SU-DHL-6 (cell line): Measurements from ENCODE around the gene SPINT3.

Experiments used
- CTCF ChIP-seq: fragments of 200-600 bp; sonication (generic); IDR thresholded peaks from one replicate; pipeline ENCODE4 v1.5.1; 2017; ENCODE audit warnings: antibody characterized with exemption, mild to moderate bottlenecking, low read length, moderate library complexity; ENCODE audit not compliant: insufficient read depth, poor library complexity, severe bottlenecking
- EZH2phosphoT487 ChIP-seq: fragments of 200-600 bp; sonication (generic), shearing (Covaris generic); conservative IDR thresholded peaks from 2 replicates; pipeline ENCODE4 v1.6.1; 2018; ENCODE audit warnings: mild to moderate bottlenecking, antibody characterized with exemption, low read length, moderate library complexity, mixed read lengths

GRCh38 chr20:45467172-45467571, 48.2 kb downstream of the SPINT3 start:
- TF ChIP-seq CTCF, result no peak
- TF ChIP-seq EZH2phosphoT487, result no peak
